Large intestine (tissue), 3 donors: ENCODE measurements around the gene NPTXR. TPM values are rescaled to one million over a fixed set of nuclear protein-coding genes. Genes with fewer than 3 reads are reported as not detected.

Experiments used
- DNase-seq, 2 donors: peaks; one replicate each; pipeline versions ENCODE4 v3.0.0 to v3.0.0-alpha.2; 2013
- H3K27ac ChIP-seq: one replicate; pipeline ENCODE4 v1.5.1; 2013; ENCODE audit warnings: low read length
- H3K27me3 ChIP-seq: 2 replicates; pipeline ENCODE4 v1.6.1; 2013; ENCODE audit warnings: low read length; ENCODE audit not compliant: control insufficient read depth, insufficient read depth
- H3K36me3 ChIP-seq: 2 replicates; pipeline ENCODE4 v1.6.1; 2013; ENCODE audit warnings: low read length; ENCODE audit not compliant: control insufficient read depth, insufficient read depth
- H3K4me1 ChIP-seq: one replicate; pipeline ENCODE4 v1.6.1; 2013; ENCODE audit warnings: low read length; ENCODE audit not compliant: control insufficient read depth, insufficient read depth
- H3K4me3 ChIP-seq: one replicate; pipeline ENCODE4 v1.5.1; 2013; ENCODE audit warnings: low read length
- H3K9me3 ChIP-seq: one replicate; pipeline ENCODE4 v1.6.1; 2013; ENCODE audit warnings: mild to moderate bottlenecking, low read depth, low read length, moderate library complexity; ENCODE audit not compliant: control insufficient read depth
- WGBS: methylation state at CpG from one replicate; pipeline ENCODE4 v1.1.5; 2013; ENCODE audit warnings: low lambda C conversion rate; ENCODE audit not compliant: insufficient coverage; 5-methylcytosine and 5-hydroxymethylcytosine counted together
- polyA plus RNA-seq: library from polyadenylated mRNA; unstranded; fragments of 120-200 nt; gene quantifications from one replicate; pipeline ENCODE4 v1.2.1, GENCODE V29; 2013

Gene NPTXR
- polyA plus RNA-seq, 1 donor, result 9.8 TPM

GRCh38 chr22:38830845-38831108, 13.1 kb downstream of the NPTXR start:
- H3K27me3 ChIP-seq, result no peaks in the 10 kb centered on the region

DNA sequence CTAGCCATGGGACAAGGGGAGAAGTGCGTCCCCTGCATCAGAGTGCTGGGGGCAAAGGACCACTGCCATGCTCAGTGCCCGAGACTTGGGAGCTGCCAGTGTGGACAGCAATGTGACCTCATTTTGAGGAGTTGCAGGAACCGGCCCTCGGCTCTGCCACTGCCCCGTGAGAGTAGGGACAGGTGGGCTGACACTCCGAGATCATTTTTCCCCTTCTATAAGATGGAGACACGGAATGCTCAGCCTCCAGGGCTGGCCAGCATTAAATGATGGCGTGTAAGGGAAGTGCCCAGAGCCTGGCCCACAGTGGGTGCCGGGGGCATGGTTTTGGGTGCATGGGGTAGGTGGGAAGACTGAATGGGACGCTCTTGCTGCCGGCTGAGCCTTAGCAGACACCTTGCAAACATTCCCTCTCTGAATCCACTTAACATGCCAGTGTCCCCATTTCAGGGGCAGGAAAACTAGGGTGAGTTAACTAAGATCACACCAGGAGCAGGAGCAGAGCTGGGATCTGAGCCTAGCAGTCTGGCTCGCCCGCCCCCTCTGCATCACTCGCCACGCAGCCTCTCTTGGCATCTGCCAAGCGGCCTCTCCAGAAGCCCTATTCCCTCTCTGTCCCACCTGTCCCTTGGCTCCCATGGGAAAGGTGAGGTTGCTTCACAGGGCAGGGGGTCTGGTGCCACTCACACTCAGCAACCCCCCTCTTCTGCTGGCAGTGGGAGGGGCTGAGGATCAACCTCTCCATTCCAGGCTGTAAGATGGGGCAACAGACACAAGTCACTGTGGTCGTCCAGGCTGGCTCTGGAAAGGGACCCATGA, 13.6 kb downstream of the NPTXR start:
- Histone ChIP-seq H3K4me3 (no peak overlapping the region), H3K4me1 (no peaks in the 10 kb centered on the region), H3K27ac (no peak overlapping the region), H3K36me3 (no peaks in the 10 kb centered on the region), H3K27me3 (no peaks in the 10 kb centered on the region), H3K9me3 (no peaks in the 10 kb centered on the region)
- no CpG with 5 or more reads among the region's 17 CpGs for WGBS
- DNase-seq, result no peak

More at GRCh38 chr22:38830845-38831108, 13.1 kb downstream of the NPTXR start:
- Histone ChIP-seq H3K9me3 (no peaks in the 10 kb centered on the region), H3K27ac (no peak overlapping the region), H3K36me3 (no peaks in the 10 kb centered on the region), H3K4me1 (no peaks in the 10 kb centered on the region), H3K4me3 (no peak overlapping the region)
- WGBS, result no CpG with 5 or more reads among the region's 7 CpGs
- no peak for DNase-seq

GRCh38 chr22:38829485-38829884, 14.3 kb downstream of the NPTXR start:
- Histone ChIP-seq H3K27ac (no peak overlapping the region), H3K4me1 (no peaks in the 10 kb centered on the region), H3K4me3 (no peak overlapping the region), H3K27me3 (no peaks in the 10 kb centered on the region), H3K9me3 (no peaks in the 10 kb centered on the region), H3K36me3 (no peaks in the 10 kb centered on the region)
- DNase-seq, result no peak
- WGBS, result no CpG with 5 or more reads among the region's 4 CpGs

- no peaks in the 10 kb centered on the region for H3K36me3 ChIP-seq
- no peak overlapping the region for H3K27ac ChIP-seq
- DNase-seq, result no peak
- H3K4me3 ChIP-seq, result no peak overlapping the region
- WGBS, result no CpG with 5 or more reads among the region's 10 CpGs
- H3K27me3 ChIP-seq, result no peaks in the 10 kb centered on the region
- no peaks in the 10 kb centered on the region for H3K9me3 ChIP-seq
- H3K4me1 ChIP-seq, result no peaks in the 10 kb centered on the region
Measured at GRCh38 chr22:38828616-38829205, 15.1 kb downstream of the NPTXR start.

DNA sequence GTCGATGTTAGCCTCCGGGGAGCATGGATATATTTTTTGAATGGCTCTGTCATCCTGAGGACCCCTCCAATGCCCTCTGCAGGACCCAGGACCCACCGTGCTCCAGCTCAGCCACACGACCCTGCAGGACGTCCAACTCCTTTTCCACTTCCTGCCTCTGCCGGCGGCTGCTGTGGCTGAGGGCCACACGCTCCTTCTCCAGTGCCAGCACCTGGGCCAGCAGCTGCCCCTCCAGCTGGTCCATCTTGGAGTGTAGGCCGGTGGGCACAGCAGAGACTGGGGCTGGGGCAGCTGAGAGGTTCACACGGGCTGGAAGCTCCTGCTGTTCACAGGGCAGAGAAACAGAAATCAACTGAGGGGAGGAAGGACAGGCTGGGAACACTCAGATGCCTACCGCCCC, 15.6 kb downstream of the NPTXR start:
- no peaks in the 10 kb centered on the region for H3K36me3 ChIP-seq
- no CpG with 5 or more reads among the region's 11 CpGs for WGBS
- H3K27ac ChIP-seq, result no peak overlapping the region
- no peaks in the 10 kb centered on the region for H3K9me3 ChIP-seq
- H3K4me1 ChIP-seq, result no peaks in the 10 kb centered on the region
- no peak overlapping the region for H3K4me3 ChIP-seq
- H3K27me3 ChIP-seq, result no peaks in the 10 kb centered on the region
- no peak for DNase-seq

- Histone ChIP-seq H3K36me3 (no peaks in the 10 kb centered on the region), H3K9me3 (no peaks in the 10 kb centered on the region), H3K4me3 (no peak overlapping the region), H3K27ac (no peak overlapping the region), H3K4me1 (no peaks in the 10 kb centered on the region), H3K27me3 (no peaks in the 10 kb centered on the region)
- no peak for DNase-seq
Measured at GRCh38 chr22:38827510-38827909, 16.3 kb downstream of the NPTXR start.

DNA sequence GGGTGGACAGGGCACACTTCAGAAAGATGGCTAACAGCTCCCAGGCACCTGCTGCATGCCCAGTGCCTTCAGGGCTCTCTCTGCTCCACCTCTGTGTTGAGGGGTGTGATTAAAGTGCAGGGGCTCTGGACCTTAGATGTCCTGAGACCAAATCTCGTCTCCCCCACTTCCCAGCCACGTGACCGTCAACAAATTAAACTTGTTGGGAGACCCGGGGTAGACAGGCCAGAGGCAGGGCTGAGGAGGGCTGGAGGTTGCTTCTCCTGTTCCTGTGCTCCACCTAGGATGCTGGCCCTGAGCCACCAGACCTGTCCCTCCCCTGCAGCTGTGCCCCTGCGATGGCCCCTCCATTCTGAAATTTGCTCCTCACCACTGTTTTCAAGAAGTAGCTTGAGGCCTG, 17.0 kb downstream of the NPTXR start:
- 100% methylated on average over 1 of the region's 5 CpGs for WGBS
- H3K4me3 ChIP-seq, result no peak overlapping the region
- no peaks in the 10 kb centered on the region for H3K36me3 ChIP-seq
- H3K27ac ChIP-seq, result no peak overlapping the region
- no peak for DNase-seq
- H3K4me1 ChIP-seq, result no peaks in the 10 kb centered on the region
- no peaks in the 10 kb centered on the region for H3K9me3 ChIP-seq
- no peaks in the 10 kb centered on the region for H3K27me3 ChIP-seq

GRCh38 chr22:38826386-38826785, 17.4 kb downstream of the NPTXR start:
- H3K4me3 ChIP-seq, result no peak overlapping the region
- no peaks in the 10 kb centered on the region for H3K9me3 ChIP-seq
- no CpG with 5 or more reads among the region's 16 CpGs for WGBS
- no peak overlapping the region for H3K27ac ChIP-seq
- H3K4me1 ChIP-seq, result no peaks in the 10 kb centered on the region
- no peak for DNase-seq
- no peaks in the 10 kb centered on the region for H3K36me3 ChIP-seq
- H3K27me3 ChIP-seq, result no peaks in the 10 kb centered on the region

DNA sequence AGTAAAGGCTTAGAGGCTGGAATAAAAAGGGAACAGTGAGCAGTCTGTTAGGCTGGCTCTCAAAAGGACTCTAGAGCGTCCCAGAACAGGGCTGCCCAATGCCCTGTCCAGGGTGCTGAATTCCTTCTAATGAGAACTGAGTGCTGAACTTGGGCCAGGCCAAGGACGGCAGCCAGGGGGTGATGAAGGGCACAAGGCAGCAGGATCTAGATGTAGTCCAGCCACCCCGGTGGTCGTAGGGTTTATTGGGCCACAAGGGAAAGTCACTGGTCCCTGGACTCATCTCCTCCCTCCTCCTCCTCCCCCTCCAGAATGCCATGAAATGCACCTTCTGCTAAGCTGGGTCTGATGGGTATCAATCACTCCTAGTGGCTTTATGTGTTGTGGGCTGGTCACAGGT, 19.2 kb downstream of the NPTXR start:
- Histone ChIP-seq H3K27me3 (no peaks in the 10 kb centered on the region), H3K27ac (no peak overlapping the region), H3K9me3 (no peaks in the 10 kb centered on the region), H3K36me3 (no peaks in the 10 kb centered on the region), H3K4me1 (no peaks in the 10 kb centered on the region), H3K4me3 (no peak overlapping the region)
- WGBS, result no CpG with 5 or more reads among the region's 4 CpGs
- DNase-seq, result peak; percentile 40 to 55

DNA sequence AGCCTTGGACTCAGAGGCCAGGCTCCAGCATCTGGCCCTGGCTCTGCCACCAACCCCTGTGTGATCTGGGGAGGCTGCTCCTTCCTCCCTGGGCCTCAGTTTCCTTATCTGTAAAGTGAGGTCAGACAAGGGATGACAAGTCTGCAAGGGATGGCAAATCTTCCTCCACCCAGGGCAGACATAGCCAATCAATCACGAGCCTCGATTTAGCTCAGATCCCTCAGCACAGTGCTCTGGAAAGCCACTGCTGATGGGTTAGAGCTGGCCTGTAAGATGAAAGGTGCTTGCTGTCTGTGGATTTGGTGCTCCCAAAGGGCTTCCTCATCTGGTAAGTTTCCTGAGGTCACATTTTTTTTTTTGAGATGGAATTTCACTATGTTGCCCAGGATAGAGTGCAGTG, 20.2 kb downstream of the NPTXR start:
- Histone ChIP-seq H3K27me3 (no peaks in the 10 kb centered on the region), H3K36me3 (no peaks in the 10 kb centered on the region), H3K4me1 (no peaks in the 10 kb centered on the region), H3K27ac (no peak overlapping the region), H3K4me3 (no peak overlapping the region), H3K9me3 (no peaks in the 10 kb centered on the region)
- WGBS, result no CpG with 5 or more reads among the region's 2 CpGs
- no peak for DNase-seq

DNA sequence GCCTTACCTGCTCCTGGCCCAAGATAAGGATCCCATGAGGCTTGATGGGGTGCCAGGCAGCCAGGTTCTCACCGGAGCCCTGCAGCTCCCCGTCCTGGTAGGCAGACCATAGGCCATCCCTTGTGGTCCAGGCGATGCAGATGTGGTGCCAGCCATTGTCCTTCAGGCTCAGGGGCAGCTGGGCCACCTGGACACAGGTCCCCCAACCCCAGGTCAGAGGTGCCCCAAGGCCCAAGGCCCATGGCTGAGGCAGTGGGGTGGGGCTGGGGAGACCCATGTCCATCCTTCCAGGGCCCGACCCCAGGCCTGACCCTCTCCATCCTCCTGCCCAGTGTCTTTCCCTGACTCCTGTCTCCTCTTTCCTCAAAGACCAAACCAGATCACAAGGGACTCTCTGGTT, 20.8 kb downstream of the NPTXR start:
- Histone ChIP-seq H3K9me3 (no peaks in the 10 kb centered on the region), H3K36me3 (no peaks in the 10 kb centered on the region), H3K27ac (no peak overlapping the region), H3K4me3 (no peak overlapping the region), H3K27me3 (no peaks in the 10 kb centered on the region), H3K4me1 (no peaks in the 10 kb centered on the region)
- no peak for DNase-seq
- WGBS, result no CpG with 5 or more reads among the region's 4 CpGs
